Stimulated activated CD8-positive, alpha-beta memory T cell treated with anti-CD3 and anti-CD28 coated beads, Interleukin-12 subunit alpha, Interleukin-12 subunit beta, amount 100 ng/mL, for 1 hour (primary cell): ENCODE results near the gene TMC5.
"Not testable (repeated sequence)": the region's sequence is repeated elsewhere in the genome, so short reads cannot be mapped to it uniquely, and the experiment has no call there.

Experiments
- DNase-seq: peaks from one replicate; pipeline ENCODE4 v3.0.0-alpha.2; 2020; ENCODE audit warnings: low read depth

The TMC5 gene

DNA sequence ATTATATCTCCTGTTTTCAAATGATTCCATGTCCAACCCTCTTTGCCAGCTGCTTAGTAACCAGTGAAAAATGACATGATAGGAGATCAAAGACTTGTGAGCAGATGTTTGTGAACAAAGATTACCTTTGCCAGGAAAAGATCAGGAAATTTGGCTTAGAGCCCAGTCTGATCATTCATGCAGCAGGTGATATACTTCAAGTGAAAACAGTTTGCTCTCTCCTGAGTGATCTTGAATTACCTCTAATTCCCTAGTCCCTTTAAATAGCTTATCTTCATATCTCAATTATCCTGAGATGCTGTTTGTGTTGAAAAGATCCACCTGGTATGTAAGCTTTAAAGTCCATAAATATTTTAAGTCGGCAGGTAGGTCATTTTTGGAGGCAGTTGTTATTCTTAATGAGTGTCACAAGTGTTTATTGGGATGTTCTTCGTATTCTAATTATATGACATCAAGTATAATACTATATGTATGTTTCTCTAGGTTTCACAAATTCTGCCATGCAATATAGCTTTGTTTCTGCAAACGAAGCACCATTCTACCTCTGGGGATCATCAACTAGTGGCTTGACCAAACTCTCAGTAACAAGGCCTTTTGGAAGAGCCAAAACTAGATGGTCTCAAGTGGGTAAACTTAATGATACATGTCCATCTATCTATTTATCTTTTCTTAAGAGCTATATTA is 124.6 kb downstream of the TMC5 start:
- DNase-seq: no peak

DNA sequence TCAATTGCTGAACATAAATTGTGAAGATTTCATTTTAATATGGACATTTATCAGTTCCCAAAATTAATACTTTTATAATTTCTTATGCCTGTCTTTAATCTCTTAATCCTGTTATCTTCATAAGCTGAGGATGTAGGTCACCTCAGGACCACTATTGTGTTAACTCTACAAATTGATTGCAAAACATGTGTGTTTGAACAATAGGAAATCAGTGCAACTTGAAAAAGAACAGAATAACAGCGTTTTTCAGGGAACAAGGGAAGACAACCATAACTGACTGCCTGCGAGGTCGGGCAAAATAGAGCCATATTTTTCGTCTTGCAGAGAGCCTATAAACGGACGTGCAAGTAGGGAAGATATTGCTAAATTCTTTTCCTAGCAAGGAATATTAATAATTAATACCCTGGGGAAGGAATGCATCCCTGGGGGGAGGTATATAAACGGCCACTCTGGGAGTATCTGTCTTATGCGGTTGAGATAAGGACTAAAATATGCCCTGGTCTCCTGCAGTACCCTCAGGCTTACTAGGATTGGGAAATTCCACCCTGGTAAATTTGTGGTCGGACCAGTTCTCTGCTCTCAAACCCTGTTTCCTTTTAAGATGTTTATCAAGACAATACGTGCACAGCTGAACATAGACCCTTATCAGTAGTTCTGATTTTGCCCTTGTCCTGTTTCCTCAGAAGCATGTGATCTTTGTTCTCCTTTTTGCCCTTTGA is 125.8 kb downstream of the TMC5 start:
- not testable (repeated sequence) for DNase-seq

DNA sequence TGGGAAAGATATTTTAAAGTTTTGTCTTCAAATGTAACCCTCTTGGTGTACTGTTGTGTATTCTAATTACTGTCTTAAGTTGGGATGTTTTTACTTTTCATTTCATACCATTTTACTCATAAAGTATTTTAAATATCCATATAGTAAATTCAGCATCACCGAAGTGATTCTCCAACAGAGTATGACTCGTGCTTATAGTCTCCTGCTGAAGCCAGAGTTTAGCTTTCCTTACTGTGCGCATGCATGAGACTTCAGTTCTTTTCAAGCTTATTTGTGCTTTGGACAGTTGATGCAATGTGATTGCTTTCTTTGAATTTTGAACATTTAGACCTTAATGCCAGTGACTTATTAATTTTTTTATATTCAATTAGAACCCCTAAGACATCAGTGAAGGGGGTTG is 130.5 kb downstream of the TMC5 start:
- no peak for DNase-seq
